Mesendoderm (in vitro differentiated cells): ENCODE measurements around the gene CDC5L.

Experiments used
- DNase-seq: peaks from one replicate; pipeline ENCODE4 v3.0.0; 2013
- H2AK5ac ChIP-seq: 2 replicates; pipeline ENCODE4 v1.6.1; 2013; ENCODE audit warnings: low read length, inconsistent platforms
- H2BK120ac ChIP-seq: 2 replicates; pipeline ENCODE4 v1.6.1; 2013; ENCODE audit warnings: low read depth, mild to moderate bottlenecking, low read length, moderate library complexity, mixed read lengths
- H2BK15ac ChIP-seq: replicated peaks from 2 replicates; pipeline ENCODE4 v1.6.1; 2013; ENCODE audit warnings: low read depth, mild to moderate bottlenecking, moderate library complexity
- H2BK5ac ChIP-seq: 2 replicates; pipeline ENCODE4 v1.6.1; 2013; ENCODE audit warnings: low read length, inconsistent platforms
- H3K18ac ChIP-seq: 2 replicates; pipeline ENCODE4 v1.6.1; 2013; ENCODE audit warnings: mild to moderate bottlenecking, low read length, mixed read lengths
- H3K23ac ChIP-seq: one replicate; pipeline ENCODE4 v1.6.1; 2013; ENCODE audit warnings: low read length
- H3K27ac ChIP-seq: 2 replicates; pipeline ENCODE4 v1.5.1; 2013; ENCODE audit warnings: low read depth, mild to moderate bottlenecking, inconsistent platforms, low read length, moderate library complexity
- H3K27me3 ChIP-seq: 2 replicates; pipeline ENCODE4 v1.6.1; 2013; ENCODE audit warnings: low read length, control low read depth, mild to moderate bottlenecking, inconsistent platforms; ENCODE audit not compliant: insufficient read depth, poor library complexity
- H3K36me3 ChIP-seq: 2 replicates; pipeline ENCODE4 v1.6.1; 2013; ENCODE audit warnings: low read length, inconsistent platforms; ENCODE audit not compliant: control insufficient read depth, insufficient read depth
- H3K4ac ChIP-seq: one replicate; pipeline ENCODE4 v1.6.1; 2013; ENCODE audit warnings: low read depth, mild to moderate bottlenecking, low read length, moderate library complexity
- H3K4me1 ChIP-seq: 2 replicates; pipeline ENCODE4 v1.6.1; 2013; ENCODE audit warnings: low read depth, low read length, inconsistent platforms; ENCODE audit not compliant: control insufficient read depth
- H3K4me2 ChIP-seq: 2 replicates; pipeline ENCODE4 v1.6.1; 2013; ENCODE audit warnings: low read length
- H3K4me3 ChIP-seq: 2 replicates; pipeline ENCODE4 v1.5.1; 2013; ENCODE audit warnings: mild to moderate bottlenecking, low read length
- H3K56ac ChIP-seq: one replicate; pipeline ENCODE4 v1.6.1; 2013; ENCODE audit warnings: low read length
- H3K79me1 ChIP-seq: 2 replicates; pipeline ENCODE4 v1.6.1; 2013; ENCODE audit warnings: low read length, inconsistent platforms
- H3K79me2 ChIP-seq: 2 replicates; pipeline ENCODE4 v1.6.1; 2013; ENCODE audit warnings: mild to moderate bottlenecking, low read length; ENCODE audit not compliant: control insufficient read depth, insufficient read depth
- H3K9ac ChIP-seq: 2 replicates; pipeline ENCODE4 v1.6.1; 2013; ENCODE audit warnings: low read length, inconsistent platforms
- H4K5ac ChIP-seq: one replicate; pipeline ENCODE4 v1.6.1; 2013; ENCODE audit warnings: low read length
- H4K8ac ChIP-seq: one replicate; pipeline ENCODE4 v1.6.1; 2013; ENCODE audit warnings: low read depth, mild to moderate bottlenecking, control low read depth, low read length, moderate library complexity
- WGBS: extraction: QIAGEN DNeasy Blood & Tissue Kit; methylation state at CpG from one replicate; pipeline ENCODE4 v1.1.7; 2013; ENCODE audit warnings: low lambda C conversion rate, missing lambda C conversion rate; ENCODE audit not compliant: insufficient coverage; ENCODE audit errors: extremely low coverage; 5-methylcytosine and 5-hydroxymethylcytosine counted together

The CDC5L gene

DNA sequence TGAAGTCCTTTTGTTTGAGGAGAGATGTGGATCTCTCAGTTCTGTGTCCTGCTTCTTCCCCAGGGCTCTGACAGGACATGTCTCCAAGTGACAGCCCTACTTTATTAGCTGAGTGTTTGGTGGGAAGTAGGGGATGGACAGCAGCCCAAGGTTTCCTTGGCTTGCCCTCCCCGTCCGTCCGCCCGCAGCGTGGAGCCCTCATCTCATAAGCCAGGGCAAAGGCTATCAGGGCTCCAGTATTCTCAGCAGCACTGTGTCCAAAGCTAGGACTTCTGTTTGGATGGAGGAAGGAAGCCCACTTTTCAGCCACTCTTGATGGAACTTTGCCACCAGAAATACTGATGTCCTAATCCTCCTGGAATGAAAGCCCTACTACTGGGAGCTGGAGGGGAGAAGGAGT, 13.6 kb downstream of the CDC5L start:
- Histone ChIP-seq H3K4ac (no peak overlapping the region), H3K56ac (no peak overlapping the region), H2BK5ac (no peak overlapping the region), H3K36me3 (peaks cover 14% of the 10 kb centered on the region), H2BK15ac (no peak overlapping the region), H3K27me3 (no peaks in the 10 kb centered on the region), H2BK120ac (no peak overlapping the region), H2AK5ac (no peak overlapping the region), H4K5ac (no peak overlapping the region), H3K9ac (no peak overlapping the region), H3K4me1 (no peaks in the 10 kb centered on the region), H3K79me2 (peaks cover 5% of the 10 kb centered on the region), H4K8ac (no peak overlapping the region), H3K4me2 (no peak overlapping the region), H3K79me1 (peaks cover 6% of the 10 kb centered on the region), H3K4me3 (no peak overlapping the region), H3K23ac (no peak overlapping the region), H3K18ac (no peak overlapping the region), H3K27ac (no peak overlapping the region)
- DNase-seq = no peak
- no CpG with 5 or more reads among the region's 5 CpGs for WGBS

DNA sequence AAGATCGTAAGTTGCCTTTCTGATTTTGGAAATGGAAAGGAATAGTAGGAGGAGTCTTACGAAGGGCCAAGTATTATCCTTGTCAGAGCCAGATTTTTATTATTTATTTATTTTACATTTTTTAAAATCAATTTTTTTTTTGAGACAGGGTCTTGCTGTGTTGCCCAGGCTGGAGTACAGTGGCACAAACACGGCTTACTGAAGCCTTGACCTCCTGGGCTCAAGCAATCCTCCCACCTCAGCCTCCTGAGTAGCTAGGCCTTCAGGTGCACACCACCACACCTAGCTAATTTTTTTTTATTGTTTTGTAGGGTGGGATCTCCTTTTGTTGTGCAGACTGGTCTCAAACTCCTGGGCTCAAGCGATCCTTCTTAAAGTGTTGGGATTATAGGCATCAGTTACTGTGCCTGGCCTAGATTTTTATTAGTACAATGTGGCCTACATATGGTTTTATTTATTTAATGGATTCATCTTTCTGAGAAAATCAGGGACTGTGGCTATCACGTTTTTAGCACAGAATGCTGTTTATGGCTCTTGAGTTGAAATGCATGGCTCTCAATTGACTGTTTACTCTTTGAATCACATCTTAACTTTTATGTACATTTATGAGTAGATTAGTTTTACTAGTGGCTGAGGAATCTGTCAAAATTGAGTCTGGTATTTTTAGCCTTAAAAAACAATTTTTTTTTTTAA, 16.7 kb downstream of the CDC5L start:
- H3K36me3 ChIP-seq = peaks cover 20% of the 10 kb centered on the region
- no CpG with 5 or more reads among the region's 5 CpGs for WGBS
- H3K9ac ChIP-seq = no peak overlapping the region

DNA sequence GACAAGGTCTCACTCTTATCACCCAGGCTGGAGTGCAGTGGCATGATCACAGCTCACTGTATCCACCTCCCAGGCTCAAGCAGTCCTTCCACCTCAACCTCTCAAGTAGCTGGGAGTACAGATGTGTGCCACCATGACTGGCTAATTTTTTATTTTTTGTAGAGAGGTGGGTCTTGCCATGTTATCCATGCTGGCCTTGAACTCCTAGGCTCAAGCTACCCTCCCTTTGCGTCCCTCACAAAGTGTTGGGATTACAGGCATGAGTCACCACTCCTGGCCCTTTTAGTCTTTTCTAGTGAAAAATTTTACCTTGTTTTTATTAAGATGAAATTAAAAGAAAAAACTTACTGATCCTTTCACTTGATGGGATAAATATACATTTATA, 17.2 kb downstream of the CDC5L start:
- Histone ChIP-seq H3K4me1 (no peaks in the 10 kb centered on the region), H3K79me1 (peaks cover 8% of the 10 kb centered on the region), H3K36me3 (peaks cover 20% of the 10 kb centered on the region), H4K5ac (no peak overlapping the region), H3K27ac (no peak overlapping the region), H2BK15ac (no peak overlapping the region), H3K9ac (no peak overlapping the region), H2BK5ac (no peak overlapping the region), H3K4me3 (no peak overlapping the region), H3K4me2 (no peak overlapping the region), H3K23ac (no peak overlapping the region), H3K79me2 (peaks cover 5% of the 10 kb centered on the region), H3K4ac (no peak overlapping the region), H2AK5ac (no peak overlapping the region), H3K27me3 (no peaks in the 10 kb centered on the region), H2BK120ac (no peak overlapping the region), H3K18ac (no peak overlapping the region), H3K56ac (no peak overlapping the region), H4K8ac (no peak overlapping the region)
- WGBS = no CpG with 5 or more reads among the region's 1 CpG
- DNase-seq = no peak

More for the DNA sequence above, 16.7 kb downstream of the CDC5L start:
- no peak overlapping the region for H3K18ac ChIP-seq
- H3K27me3 ChIP-seq = no peaks in the 10 kb centered on the region
- H3K4me1 ChIP-seq = no peaks in the 10 kb centered on the region
- no peak overlapping the region for H3K4ac ChIP-seq
- no peak overlapping the region for H3K23ac ChIP-seq
- peaks cover 5% of the 10 kb centered on the region for H3K79me2 ChIP-seq
- no peak overlapping the region for H4K5ac ChIP-seq
- no peak overlapping the region for H3K4me2 ChIP-seq
- peaks cover 6% of the 10 kb centered on the region for H3K79me1 ChIP-seq
- H2BK15ac ChIP-seq = no peak overlapping the region
- no peak overlapping the region for H3K4me3 ChIP-seq
- H3K56ac ChIP-seq = no peak overlapping the region
- H2BK5ac ChIP-seq = no peak overlapping the region
- no peak overlapping the region for H2BK120ac ChIP-seq
- H4K8ac ChIP-seq = no peak overlapping the region
- H3K27ac ChIP-seq = no peak overlapping the region
- no peak for DNase-seq
- H2AK5ac ChIP-seq = no peak overlapping the region

DNA sequence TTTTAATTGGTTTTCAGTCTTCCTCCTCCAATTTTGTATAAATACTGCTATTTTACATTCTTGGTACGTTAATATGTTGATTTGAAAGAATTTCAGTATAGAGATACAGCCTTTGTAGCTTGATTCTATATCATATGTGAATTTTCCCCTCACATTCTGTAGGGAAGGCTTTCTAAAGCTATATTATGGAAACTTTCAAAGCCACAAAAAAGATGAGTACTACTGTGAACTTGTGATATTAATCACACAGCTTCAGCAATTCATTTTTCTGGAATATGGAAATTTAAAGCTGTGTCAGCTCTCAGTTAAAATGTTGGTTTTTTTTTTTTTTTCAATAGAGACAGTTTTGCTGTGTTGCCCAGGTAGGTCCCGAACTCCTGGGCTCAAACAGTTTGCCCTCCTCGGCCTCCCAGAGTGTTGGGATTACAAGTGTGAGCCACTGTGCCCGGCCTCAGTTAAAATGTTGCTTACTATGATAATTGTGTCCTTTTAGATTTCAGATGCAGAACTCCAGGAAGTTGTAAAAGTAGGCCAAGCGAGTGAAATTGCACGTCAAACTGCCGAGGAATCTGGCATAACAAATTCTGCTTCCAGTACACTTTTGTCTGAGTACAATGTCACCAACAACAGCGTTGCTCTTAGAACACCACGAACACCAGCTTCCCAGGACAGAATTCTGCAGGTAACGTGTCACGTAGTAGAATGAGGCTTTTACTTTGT, 20.6 kb downstream of the CDC5L start:
- Histone ChIP-seq H3K79me1 (peaks cover 4% of the 10 kb centered on the region), H3K23ac (no peak overlapping the region), H4K8ac (peak overlapping the region; percentile 14), H3K27ac (no peak overlapping the region), H3K4me1 (no peaks in the 10 kb centered on the region), H4K5ac (no peak overlapping the region), H3K56ac (no peak overlapping the region), H3K79me2 (no peaks in the 10 kb centered on the region), H3K4me3 (no peak overlapping the region), H2BK120ac (no peak overlapping the region), H3K27me3 (no peaks in the 10 kb centered on the region), H3K9ac (no peak overlapping the region), H3K18ac (no peak overlapping the region), H3K4ac (no peak overlapping the region), H3K36me3 (peaks cover 17% of the 10 kb centered on the region), H3K4me2 (no peak overlapping the region), H2BK5ac (no peak overlapping the region), H2BK15ac (no peak overlapping the region), H2AK5ac (no peak overlapping the region)
- no peak for DNase-seq
- no CpG with 5 or more reads among the region's 11 CpGs for WGBS

DNA sequence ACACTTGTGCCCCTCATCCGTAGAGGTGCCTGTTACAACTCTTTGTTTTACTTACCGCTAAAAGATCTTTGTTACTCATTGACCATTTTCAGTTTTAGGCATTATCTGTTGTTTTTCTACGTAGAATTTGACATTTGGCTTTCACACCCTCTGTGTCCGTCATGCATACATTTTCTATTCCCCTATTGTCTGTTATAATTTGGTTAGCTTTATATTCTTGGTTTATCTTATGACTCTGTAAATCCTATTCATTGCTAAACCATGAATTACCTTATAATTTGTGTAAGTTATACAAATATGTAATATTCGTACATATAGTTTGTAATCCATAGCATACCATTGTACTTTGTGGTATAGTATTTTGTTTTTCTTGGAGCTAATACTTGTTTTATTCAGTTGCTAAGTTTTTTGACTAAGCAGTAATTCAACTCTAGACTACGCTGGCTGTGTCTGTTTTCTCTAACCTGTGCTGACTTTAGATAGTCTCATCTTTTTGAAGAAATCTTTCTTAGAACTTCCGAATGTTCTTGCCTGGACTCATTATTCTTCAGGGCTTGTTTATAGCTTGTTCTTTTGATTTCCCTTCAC, 21.8 kb downstream of the CDC5L start:
- H3K36me3 ChIP-seq = peaks cover 11% of the 10 kb centered on the region
- no CpG with 5 or more reads among the region's 7 CpGs for WGBS

More for the DNA sequence above, 21.8 kb downstream of the CDC5L start:
- H2BK5ac ChIP-seq = no peak overlapping the region
- H3K4ac ChIP-seq = no peak overlapping the region
- H2AK5ac ChIP-seq = no peak overlapping the region
- no peak overlapping the region for H3K18ac ChIP-seq
- H3K27me3 ChIP-seq = no peaks in the 10 kb centered on the region
- no peak overlapping the region for H3K23ac ChIP-seq
- no peak overlapping the region for H4K5ac ChIP-seq
- no peak overlapping the region for H3K56ac ChIP-seq
- H3K79me2 ChIP-seq = no peaks in the 10 kb centered on the region
- no peak overlapping the region for H2BK120ac ChIP-seq
- no peak overlapping the region for H3K4me3 ChIP-seq
- H3K4me2 ChIP-seq = no peak overlapping the region
- no peaks in the 10 kb centered on the region for H3K4me1 ChIP-seq
- H3K9ac ChIP-seq = no peak overlapping the region
- H4K8ac ChIP-seq = no peak overlapping the region
- peaks cover 4% of the 10 kb centered on the region for H3K79me1 ChIP-seq
- no peak overlapping the region for H3K27ac ChIP-seq
- no peak overlapping the region for H2BK15ac ChIP-seq
- no peak for DNase-seq
